Measurements from ENCODE around the gene MOV10. TPM values are rescaled to one million over a fixed set of nuclear protein-coding genes. Genes with fewer than 3 reads are reported as not detected.
A peak's percentile ranks its signal among the peaks of the same experiment; 100 is the strongest.

Gene MOV10
- total RNA-seq, 4 donors from 2014 or later = 22.1 to 129 (median 76.9) TPM

- Histone ChIP-seq H3K36me3 (no peaks in the 10 kb centered on the region), H3K4me1 (peaks cover 0 to 39% (median 27%) of the 10 kb centered on the region in 4 donors), H3K9me3 (no peaks in the 10 kb centered on the region), H3K4me3 (peak overlapping the region in 3 of 4 donors; percentile 50 to 61 (median 57)), H3K27me3 (no peaks in the 10 kb centered on the region), H3K27ac (peak overlapping the region; percentile 64 to 80 (median 72))
- intact Hi-C loops (cut with DNase I; ENCODE audit: low total_unique reads) = loop anchor here (5.0 to 10.0 kb wide), 2 partner anchors 86 to 359 kb away; partner anchors contain the start of gene LRIG2
- 17% methylated on average over 13 of the region's 13 CpGs; no CpG with 5 or more reads in 1 of the 2 donors for WGBS, 2 donors (ENCODE audit: low coverage in 1 of 2)
- in situ Hi-C loops (cut with MboI; ENCODE audit: low pct_ligation_motif_present in 1 of 4, low pct_unique_long_range_greater_than_20kb in 1 of 4, low sequenced_read_pairs in 3 of 4) = loop anchor here in 2 of 4 donors (5.0 to 25.0 kb wide), 3 partner anchors 91 to 346 kb away; partner anchors contain the start of genes CAPZA1 (in 1 of the 2), LRIG2 (in 1 of the 2) and ST7L (in 1 of the 2)
- TF ChIP-seq POLR2A (IDR thresholded peaks at IDR 0.05) = no peak
- peak; percentile 93 to 98 (median 95) for TF ChIP-seq CTCF (IDR thresholded peaks at IDR 0.05)
- TF ChIP-seq EP300 (IDR thresholded peaks at IDR 0.05; ENCODE audit: low read depth) = no peak
- peak; percentile 91 for DNase-seq
Measured at GRCh38 chr1:112716133-112716720, 41.8 kb downstream of the MOV10 start.

- in situ Hi-C loops (cut with MboI; ENCODE audit: low pct_ligation_motif_present in 1 of 4, low pct_unique_long_range_greater_than_20kb in 1 of 4, low sequenced_read_pairs in 3 of 4) = loop anchor here in 2 of 4 donors (5.0 to 25.0 kb wide), 3 partner anchors 90 to 345 kb away; partner anchors contain the start of genes CAPZA1 (in 1 of the 2), LRIG2 (in 1 of the 2) and ST7L (in 1 of the 2)
- intact Hi-C loops (cut with DNase I; ENCODE audit: low total_unique reads) = loop anchor here (5.0 to 10.0 kb wide), 2 partner anchors 85 to 357 kb away; partner anchors contain the start of gene LRIG2
Measured at GRCh38 chr1:112717263-112717873, 42.9 kb downstream of the MOV10 start.

DNA sequence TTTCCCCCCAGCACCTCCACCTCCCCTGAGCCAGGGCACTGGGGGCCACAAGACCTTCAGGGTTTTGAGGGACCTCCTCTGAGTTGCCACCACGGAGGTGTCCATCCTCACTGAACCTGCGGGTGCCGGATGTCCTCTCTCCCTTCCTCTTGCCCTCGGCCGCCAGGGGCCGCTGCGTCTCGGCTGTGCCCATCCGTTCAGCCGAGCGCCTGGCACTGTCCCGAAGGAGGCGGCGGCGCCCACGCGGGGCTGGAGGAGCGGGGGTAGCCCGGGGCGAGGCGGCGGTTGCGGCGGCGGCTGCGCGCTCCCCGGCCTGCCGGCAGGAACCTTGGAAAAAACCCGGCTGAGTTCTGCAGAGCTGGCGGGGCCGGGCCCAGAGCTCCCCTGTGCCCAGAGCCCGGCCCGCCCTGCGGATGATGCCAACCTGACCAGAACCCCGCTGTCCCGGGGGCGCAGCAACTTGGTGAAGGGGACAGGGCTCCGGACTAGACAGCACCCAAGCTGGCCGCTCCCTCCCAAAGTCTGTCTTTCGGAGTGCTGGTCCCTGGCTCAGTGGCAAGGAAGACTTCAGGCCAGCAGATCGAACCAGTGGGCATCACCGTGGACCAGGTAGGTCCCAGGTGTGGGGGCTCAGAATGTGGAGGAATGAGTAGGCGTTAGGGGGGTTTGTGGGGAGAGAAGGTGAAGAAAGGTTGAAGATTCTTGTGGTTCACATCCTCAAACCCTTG is 44.4 kb downstream of the MOV10 start:
- intact Hi-C loops (cut with DNase I; ENCODE audit: low total_unique reads) (loop anchor here (5.0 to 10.0 kb wide), 2 partner anchors 83 to 356 kb away; partner anchors contain the start of gene LRIG2), in situ Hi-C loops (cut with MboI; ENCODE audit: low pct_ligation_motif_present in 1 of 4, low pct_unique_long_range_greater_than_20kb in 1 of 4, low sequenced_read_pairs in 3 of 4) (loop anchor here in 2 of 4 donors (5.0 to 25.0 kb wide), 3 partner anchors 88 to 343 kb away; partner anchors contain the start of genes CAPZA1 (in 1 of the 2), LRIG2 (in 1 of the 2) and ST7L (in 1 of the 2))
- H3K27me3 ChIP-seq = no peaks in the 10 kb centered on the region
- WGBS, 2 donors (ENCODE audit: low coverage in 1 of 2) = 13% methylated on average over 38 of the region's 44 CpGs; no CpG with 5 or more reads in 1 of the 2 donors
- H3K9me3 ChIP-seq = no peaks in the 10 kb centered on the region
- H3K27ac ChIP-seq = no peak overlapping the region
- peak; percentile 87 for DNase-seq
- no peak for TF ChIP-seq POLR2A (IDR thresholded peaks at IDR 0.05)
- peak; percentile 61 to 89 (median 82) for TF ChIP-seq CTCF (IDR thresholded peaks at IDR 0.05)
- H3K36me3 ChIP-seq = no peaks in the 10 kb centered on the region
- peak overlapping the region in 2 of 4 donors; percentile 13 to 21 for H3K4me3 ChIP-seq
- H3K4me1 ChIP-seq = peaks cover 0 to 46% (median 35%) of the 10 kb centered on the region in 4 donors

More at GRCh38 chr1:112717263-112717873, 42.9 kb downstream of the MOV10 start:
- DNase-seq = no peak
- Histone ChIP-seq H3K4me1 (peaks cover 0 to 40% (median 29%) of the 10 kb centered on the region in 4 donors), H3K9me3 (no peaks in the 10 kb centered on the region), H3K36me3 (no peaks in the 10 kb centered on the region), H3K4me3 (no peak overlapping the region), H3K27me3 (no peaks in the 10 kb centered on the region), H3K27ac (no peak overlapping the region)
- 82% methylated on average over 2 of the region's 2 CpGs; no CpG with 5 or more reads in 1 of the 2 donors for WGBS, 2 donors (ENCODE audit: low coverage in 1 of 2)
- TF ChIP-seq POLR2AphosphoS5 (IDR thresholded peaks at IDR 0.05) (no peak), POLR2A (IDR thresholded peaks at IDR 0.05) (no peak), EP300 (IDR thresholded peaks at IDR 0.05; ENCODE audit: low read depth) (no peak), CTCF (IDR thresholded peaks at IDR 0.05) (no peak)

Measured in transverse colon (tissue), 4 donors.